ENCODE measurements around the gene AGBL5.

AGBL5 gene

DNA sequence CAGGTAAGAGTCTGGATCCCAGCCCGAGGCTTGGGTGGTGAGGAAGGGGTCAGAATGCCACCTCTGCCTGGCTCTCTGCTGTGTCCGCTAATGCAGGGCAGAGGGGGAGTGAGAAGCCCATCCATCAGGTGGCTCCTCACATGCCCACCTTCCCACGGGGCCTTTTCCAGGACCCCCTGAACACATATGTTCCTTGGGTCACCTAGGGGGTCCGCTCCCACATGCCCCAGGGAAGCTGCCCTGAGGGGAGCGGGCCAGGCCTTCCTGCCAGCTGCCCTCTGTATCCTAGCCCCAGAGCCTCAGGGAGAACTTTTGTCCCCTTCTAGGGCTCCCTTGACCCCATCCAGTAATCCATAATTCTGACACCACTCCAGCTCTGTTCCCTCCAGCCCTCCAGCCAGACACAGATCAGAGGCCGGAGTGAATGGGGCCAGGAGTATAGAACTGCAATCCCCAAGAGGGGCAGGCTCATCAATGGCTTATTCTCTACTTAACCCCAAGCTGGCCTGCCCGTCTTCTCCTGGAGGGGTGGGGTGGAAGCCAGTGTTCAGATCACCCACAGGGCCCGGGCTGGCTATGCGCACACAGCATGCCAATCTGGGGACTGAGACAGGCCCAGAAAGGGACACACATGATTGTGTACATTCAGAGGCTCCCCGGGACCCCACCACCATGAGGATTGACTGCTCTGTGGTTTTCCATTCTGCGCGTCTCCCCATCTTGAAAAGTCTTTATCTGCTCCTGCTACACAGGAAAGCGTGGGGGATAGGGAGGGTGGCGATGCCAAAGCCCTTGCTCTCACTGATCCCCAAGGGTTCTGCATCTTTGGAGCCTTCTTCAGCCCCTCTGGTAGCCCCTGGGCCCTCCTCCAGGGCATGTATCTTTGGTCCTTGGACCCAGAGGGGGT lies 28.0 kb downstream of the AGBL5 start:
- DNase-seq, result no peak

- DNase-seq, result no peak
Observed at GRCh38 chr2:27080140-27080469, 28.6 kb downstream of the AGBL5 start.

- DNase-seq, result no peak
Observed at GRCh38 chr2:27080603-27080936, 29.1 kb downstream of the AGBL5 start.

GRCh38 chr2:27081984-27082772 lies 30.7 kb downstream of the AGBL5 start:
- no peak for DNase-seq

DNA sequence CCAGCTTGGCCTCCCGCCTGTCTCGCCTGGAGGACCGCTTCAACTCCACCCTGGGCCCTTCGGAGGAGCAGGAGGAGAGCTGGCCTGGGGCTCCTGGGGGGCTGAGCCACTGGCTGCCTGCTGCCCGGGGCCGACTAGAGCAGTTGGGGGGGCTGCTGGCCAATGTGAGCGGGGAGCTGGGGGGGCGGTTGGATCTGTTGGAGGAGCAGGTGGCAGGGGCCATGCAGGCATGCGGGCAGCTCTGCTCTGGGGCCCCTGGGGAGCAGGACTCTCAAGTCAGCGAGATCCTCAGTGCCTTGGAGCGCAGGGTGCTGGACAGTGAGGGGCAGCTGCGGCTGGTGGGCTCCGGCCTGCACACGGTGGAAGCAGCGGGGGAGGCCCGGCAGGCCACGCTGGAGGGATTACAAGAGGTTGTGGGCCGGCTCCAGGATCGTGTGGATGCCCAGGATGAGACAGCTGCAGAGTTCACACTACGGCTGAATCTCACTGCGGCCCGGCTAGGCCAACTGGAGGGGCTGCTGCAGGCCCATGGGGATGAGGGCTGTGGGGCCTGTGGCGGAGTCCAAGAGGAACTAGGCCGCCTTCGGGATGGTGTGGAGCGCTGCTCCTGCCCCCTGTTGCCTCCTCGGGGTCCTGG lies 31.4 kb downstream of the AGBL5 start:
- no peak for DNase-seq

DNA sequence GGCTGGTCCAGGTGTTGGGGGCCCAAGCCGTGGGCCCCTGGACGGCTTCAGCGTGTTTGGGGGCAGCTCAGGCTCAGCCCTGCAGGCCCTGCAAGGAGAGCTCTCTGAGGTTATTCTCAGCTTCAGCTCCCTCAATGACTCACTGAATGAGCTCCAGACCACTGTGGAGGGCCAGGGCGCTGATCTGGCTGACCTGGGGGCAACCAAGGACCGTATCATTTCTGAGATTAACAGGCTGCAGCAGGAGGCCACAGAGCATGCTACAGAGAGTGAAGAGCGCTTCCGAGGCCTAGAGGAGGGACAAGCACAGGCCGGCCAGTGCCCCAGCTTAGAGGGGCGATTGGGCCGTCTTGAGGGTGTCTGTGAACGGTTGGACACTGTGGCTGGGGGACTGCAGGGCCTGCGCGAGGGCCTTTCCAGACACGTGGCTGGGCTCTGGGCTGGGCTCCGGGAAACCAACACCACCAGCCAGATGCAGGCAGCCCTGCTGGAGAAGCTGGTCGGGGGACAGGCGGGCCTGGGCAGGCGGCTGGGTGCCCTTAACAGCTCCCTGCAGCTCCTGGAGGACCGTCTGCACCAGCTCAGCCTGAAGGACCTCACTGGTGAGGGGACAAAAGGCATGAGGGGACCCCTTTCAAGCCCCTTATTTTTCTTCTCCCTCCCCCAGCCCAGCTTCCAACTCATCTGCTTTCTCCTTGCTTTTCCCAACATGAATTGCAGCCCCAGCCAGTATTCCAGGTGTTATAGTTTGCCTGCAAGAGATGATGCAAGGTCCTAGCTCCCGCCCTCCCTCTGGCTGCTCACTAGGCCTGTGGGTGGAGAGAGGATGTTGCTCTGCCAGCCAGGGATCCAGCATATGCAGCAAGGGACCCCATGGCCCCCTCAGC lies 32.2 kb downstream of the AGBL5 start:
- no peak for DNase-seq

DNA sequence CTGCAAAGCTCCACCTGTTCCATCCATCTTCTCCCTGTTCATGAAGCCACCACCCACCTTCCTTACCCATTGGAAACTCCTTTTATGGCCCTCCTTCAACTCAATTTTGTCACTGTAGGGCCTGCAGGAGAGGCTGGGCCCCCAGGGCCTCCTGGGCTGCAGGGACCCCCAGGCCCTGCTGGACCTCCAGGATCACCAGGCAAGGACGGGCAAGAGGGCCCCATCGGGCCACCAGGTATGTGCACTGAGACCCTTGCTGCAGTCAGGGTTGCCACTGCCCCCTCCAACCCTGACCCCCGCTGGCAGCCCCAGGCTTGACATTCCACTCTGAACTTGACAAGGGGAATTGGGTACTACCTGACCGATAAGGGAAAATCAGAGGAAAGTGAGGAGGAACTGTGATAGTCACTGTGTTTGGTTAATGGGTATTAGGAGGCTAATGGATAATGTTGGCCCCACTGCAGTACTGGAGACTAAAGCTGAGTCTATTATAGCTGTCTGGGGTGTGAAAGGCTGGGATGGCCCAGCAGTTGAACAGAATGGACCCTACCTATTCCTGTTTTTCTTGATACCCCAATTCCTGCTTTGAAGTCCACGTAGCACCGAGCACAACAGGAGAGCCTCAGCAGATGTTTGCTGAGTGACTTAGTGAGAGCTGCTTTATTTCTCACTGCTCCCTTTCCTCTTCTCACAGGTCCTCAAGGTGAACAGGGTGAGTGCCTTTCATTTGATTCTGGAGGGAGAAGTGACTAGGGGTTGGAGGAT lies 33.0 kb downstream of the AGBL5 start:
- no peak for DNase-seq

DNA sequence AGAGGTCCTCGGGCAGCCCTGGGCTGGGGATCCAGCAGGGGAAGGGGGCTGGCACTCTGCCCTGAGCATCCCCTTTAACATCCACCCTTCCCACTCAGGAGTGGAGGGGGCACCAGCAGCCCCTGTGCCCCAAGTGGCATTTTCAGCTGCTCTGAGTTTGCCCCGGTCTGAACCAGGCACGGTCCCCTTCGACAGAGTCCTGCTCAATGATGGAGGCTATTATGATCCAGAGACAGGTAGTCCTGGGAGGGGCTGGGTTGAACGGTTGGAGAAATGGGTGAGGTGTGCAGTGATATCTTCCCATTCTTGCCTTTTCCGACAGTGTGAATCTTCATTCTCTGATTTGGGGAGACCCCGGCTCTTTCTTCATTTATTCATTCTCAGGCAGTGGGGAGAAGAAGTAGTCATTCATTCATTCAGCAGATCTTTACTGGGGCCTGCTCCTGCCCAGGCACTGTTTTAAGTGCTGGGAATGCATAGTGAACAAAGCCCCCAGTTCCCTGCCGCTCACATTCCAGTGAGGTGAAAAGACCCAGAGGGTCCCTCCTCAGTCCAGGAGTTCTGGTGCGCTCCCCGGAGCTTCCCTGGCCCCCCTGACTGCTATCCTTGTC lies 33.7 kb downstream of the AGBL5 start:
- DNase-seq, result no peak

DNA sequence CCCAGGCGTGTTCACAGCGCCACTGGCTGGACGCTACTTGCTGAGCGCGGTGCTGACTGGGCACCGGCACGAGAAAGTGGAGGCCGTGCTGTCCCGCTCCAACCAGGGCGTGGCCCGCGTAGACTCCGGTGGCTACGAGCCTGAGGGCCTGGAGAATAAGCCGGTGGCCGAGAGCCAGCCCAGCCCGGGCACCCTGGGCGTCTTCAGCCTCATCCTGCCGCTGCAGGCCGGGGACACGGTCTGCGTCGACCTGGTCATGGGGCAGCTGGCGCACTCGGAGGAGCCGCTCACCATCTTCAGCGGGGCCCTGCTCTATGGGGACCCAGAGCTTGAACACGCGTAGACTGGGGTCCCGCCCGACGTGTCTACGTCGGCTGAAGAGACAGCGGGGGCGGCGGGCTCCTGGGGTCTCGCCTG lies 34.2 kb downstream of the AGBL5 start:
- DNase-seq, result peak; percentile 49 to 62

DNA sequence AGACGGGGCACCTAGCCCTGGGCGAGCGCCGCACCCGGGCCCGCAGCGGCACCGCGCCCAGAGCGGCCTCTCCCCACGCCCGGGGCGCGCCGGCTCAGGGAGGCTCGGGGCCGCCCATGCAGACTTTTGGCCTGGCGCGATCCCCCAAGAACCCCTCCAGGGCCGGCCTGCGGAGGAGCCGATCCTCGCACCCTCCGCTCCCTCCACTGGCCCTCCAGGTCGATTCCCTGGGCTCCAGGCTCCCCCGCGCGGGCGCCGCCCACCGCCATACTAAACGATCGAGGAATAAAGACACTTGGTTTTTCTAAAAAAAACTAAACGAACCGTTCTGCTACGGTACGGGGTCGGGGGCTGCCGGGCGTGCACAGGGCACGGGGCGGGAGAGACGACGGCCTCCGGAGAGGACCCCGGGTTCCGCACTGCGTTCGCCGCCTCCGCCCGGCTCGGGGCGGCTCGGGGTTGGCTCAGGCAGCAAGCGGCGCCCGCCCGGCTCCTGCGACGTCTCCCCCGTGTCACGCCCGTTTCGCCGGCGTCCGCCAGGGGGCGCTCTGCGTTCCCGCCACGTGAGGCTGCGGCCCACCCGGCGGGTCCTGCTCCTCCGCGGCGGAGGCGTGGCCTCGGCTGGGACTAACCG lies 34.7 kb downstream of the AGBL5 start:
- DNase-seq, result peak; percentile 92 to 94

DNA sequence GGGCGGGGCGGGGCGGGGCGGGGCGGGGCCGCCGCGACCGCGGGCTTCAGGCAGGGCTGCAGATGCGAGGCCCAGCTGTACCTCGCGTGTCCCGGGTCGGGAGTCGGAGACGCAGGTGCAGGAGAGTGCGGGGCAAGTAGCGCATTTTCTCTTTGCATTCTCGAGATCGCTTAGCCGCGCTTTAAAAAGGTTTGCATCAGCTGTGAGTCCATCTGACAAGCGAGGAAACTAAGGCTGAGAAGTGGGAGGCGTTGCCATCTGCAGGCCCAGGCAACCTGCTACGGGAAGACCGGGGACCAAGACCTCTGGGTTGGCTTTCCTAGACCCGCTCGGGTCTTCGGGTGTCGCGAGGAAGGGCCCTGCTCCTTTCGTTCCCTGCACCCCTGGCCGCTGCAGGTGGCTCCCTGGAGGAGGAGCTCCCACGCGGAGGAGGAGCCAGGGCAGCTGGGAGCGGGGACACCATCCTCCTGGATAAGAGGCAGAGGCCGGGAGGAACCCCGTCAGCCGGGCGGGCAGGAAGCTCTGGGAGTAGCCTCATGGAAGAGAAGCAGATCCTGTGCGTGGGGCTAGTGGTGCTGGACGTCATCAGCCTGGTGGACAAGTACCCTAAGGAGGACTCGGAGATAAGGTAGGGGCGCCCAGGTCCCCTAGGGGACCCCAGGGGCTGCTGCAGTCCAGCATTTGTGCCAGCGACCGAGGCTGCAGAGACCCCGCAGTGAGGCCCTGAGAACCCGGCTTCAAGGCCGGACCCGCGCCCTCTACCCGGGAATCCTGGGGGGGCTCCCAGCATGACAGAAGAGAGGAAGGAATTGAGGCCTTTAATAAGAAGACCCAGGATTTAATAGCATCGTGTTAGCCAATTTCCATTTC lies 35.5 kb downstream of the AGBL5 start, which contains the start of gene KHK:
Gene KHK, plus strand, starts transcription at position 49 of the 870 bp plus-strand sequence. Its CDS starts 488 bp downstream, at position 537.
- no peak for DNase-seq

- no peak for DNase-seq
Observed at GRCh38 chr2:27087823-27088410, 36.4 kb downstream of the AGBL5 start.

GRCh38 chr2:27088634-27089033 lies 37.2 kb downstream of the AGBL5 start:
- DNase-seq, result no peak

DNA sequence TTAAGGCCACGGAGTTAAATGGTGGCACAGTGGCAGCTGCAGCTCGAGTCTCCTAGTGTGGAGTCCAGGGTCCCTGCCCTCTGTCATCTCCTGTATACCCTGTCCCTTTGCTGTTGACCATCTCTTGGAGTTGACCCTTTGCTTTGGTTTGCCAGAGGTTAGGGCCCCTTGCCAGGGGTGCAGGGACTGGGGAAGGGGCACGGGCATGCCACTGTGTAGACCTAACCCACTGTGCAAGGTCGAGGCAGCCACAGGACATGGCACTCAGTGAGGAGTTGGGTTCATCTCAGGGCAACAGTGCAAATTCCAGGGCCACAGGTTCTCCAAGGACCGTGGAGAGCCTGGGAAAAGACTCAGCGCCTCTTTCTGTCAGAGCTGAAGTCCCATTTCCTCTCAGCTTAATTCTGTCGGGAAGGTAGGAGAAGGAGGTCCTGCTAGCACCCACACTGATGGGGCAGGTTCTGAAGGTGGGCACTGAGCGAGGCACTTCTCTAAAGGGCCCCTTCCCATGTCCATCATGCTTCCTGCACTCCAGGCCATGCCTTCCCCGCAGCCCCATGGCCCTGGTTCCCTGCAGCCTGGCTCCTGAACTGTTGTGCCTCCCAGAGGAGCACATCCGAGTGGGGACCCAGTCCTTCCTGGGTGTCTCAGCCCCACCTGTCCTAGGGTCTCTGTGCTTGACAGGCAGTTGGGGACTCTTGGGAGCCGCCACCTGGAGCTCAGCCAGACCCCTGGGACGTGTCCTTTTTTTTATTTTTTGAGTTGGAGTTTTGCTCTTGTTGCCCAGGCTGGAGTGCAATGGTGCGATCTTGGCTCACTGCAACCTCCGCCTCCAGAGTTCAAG lies 37.9 kb downstream of the AGBL5 start:
- no peak for DNase-seq

DNA sequence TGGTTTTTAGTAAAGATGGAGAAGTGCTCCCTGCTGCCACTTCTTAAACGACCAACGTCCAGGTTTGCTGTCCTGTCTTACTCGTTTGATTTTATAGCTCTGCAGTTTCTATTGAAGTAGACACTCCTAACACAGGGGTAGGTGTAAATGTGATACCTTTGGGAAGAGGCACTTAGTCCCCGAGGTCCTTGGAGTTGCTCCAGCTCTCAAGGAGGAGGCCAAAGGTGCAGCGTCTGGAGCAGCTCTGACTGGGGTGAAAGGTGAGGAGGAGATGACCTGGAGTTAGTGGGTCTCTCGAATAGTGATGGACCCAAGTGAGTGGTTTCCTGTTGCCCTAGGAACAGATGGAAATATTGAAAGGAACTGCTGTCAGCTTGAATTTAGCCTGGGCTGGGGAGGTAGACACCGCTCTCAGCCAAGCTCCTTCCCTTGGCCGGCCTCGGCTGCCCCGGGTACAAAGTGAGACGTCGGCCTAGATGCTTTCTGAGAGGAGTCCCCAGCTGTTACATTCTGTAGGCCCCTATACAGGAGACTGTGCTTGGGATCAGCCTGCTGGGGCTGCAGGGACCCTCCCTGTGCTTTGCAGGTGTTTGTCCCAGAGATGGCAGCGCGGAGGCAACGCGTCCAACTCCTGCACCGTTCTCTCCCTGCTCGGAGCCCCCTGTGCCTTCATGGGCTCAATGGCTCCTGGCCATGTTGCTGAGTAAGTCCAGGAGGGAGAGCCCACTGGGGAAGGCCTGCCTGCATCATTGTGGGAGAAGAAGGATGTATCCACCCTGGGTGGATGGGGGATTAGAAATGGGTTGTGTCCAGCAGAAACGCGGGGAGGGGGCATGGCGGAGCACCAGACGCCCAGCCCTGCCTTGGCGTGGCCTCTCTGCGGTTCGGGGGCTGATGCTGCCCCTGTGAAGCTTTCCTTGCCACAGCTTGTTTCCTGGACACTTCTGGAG lies 40.6 kb downstream of the AGBL5 start:
- no peak for DNase-seq

GRCh38 chr2:27092696-27093429 lies 41.4 kb downstream of the AGBL5 start:
- no peak for DNase-seq
